Endothelial cell of umbilical vein (primary cell): ENCODE measurements around the gene AP4S1. TPM values are rescaled to one million over a fixed set of nuclear protein-coding genes. Genes with fewer than 3 reads are reported as not detected.

Experiments
- BruUV-seq: library from RNA; stranded (reverse); fragments of 400-500 nt; replicated peaks from 2 replicates; lab custom pipeline; 2021; lab: Mats Ljungman, UMichigan
- CTCF ChIA-PET: fragments of 300-600, 350-600 bp; sonication (Branson Sonifier 250); formaldehyde crosslinking; loops from one replicate; lab custom pipeline; 2021; ENCODE audit warnings: antibody characterized with exemption, inconsistent platforms; lab: Charles Lee
- POLR2A ChIA-PET: fragments of 300-600, 350-600 bp; sonication (Branson Sonifier 250); formaldehyde crosslinking; loops from one replicate; lab custom pipeline; 2021; ENCODE audit warnings: antibody characterized with exemption, inconsistent platforms; lab: Charles Lee
- DNase-seq: peaks from one replicate; pipeline ENCODE4 v3.0.0-alpha.2; 2011; ENCODE audit warnings: low read depth, low spot score
- FAIRE-seq: peaks from 2 replicates; lab custom pipeline; 2011; peaks lifted over from hg19 to GRCh38; lab: Jason Lieb, UNC
- H2AFZ ChIP-seq: 2 replicates; pipeline ENCODE4 v1.6.0; 2012; ENCODE audit warnings: low read depth, low read length, control low read depth, inconsistent platforms
- H3K27ac ChIP-seq: 2 replicates; pipeline ENCODE4 v1.5.1; 2011; ENCODE audit warnings: low read depth, mild to moderate bottlenecking, control low read depth, low read length, moderate library complexity; ENCODE audit not compliant: insufficient read depth
- H3K27me3 ChIP-seq, 2 experiments: 2 replicates each; pipeline versions ENCODE4 v1.6.0 to v1.6.1; 2011; ENCODE audit warnings: low read length in 2 of 2, mixed read lengths in 1 of 2; ENCODE audit not compliant: control insufficient read depth in 2 of 2, insufficient read depth in 2 of 2
- H3K36me3 ChIP-seq, 2 experiments: 2 replicates in 1 of 2; 3 replicates in 1 of 2; pipeline ENCODE4 v1.5.1; 2011; ENCODE audit warnings: low read length in 2 of 2, mild to moderate bottlenecking in 1 of 2, moderate library complexity in 1 of 2; ENCODE audit not compliant: control insufficient read depth in 2 of 2, insufficient read depth in 2 of 2; ENCODE audit errors: extremely low read depth in 1 of 2
- H3K4me1 ChIP-seq: 3 replicates; pipeline ENCODE4 v1.5.1; 2011; ENCODE audit warnings: mild to moderate bottlenecking, low read length; ENCODE audit not compliant: control insufficient read depth, insufficient read depth; ENCODE audit errors: extremely low read depth
- H3K4me2 ChIP-seq: 2 replicates; pipeline ENCODE4 v1.6.1; 2011; ENCODE audit warnings: low read length, control low read depth, mixed read lengths; ENCODE audit not compliant: insufficient read depth
- H3K4me3 ChIP-seq, 3 experiments: fragments of 200-600 bp in 1 of 3; sonication (generic), shearing (Covaris generic) in 1 of 3; replicated peaks in 1 of 3; 2 replicates each; pipeline ENCODE4 v1.5.1; 2011 to 2016; ENCODE audit warnings: control low read depth in 3 of 3, low read length in 3 of 3, mild to moderate bottlenecking in 2 of 3, inconsistent platforms in 1 of 3, low read depth in 1 of 3, moderate library complexity in 1 of 3; ENCODE audit not compliant: insufficient read depth in 1 of 3
- H3K79me2 ChIP-seq: 2 replicates; pipeline ENCODE4 v1.6.0; 2012; ENCODE audit warnings: low read length, inconsistent platforms; ENCODE audit not compliant: control insufficient read depth, insufficient read depth
- H3K9ac ChIP-seq: replicated peaks from 2 replicates; pipeline ENCODE3; 2011; ENCODE audit warnings: low read length, control low read depth; ENCODE audit not compliant: insufficient read depth; ENCODE audit errors: extremely low read depth
- H3K9me1 ChIP-seq: replicated peaks from 3 replicates; pipeline ENCODE4 v1.6.0; 2011; ENCODE audit warnings: mild to moderate bottlenecking, low read length; ENCODE audit not compliant: control insufficient read depth, insufficient read depth; ENCODE audit errors: extremely low read depth
- H3K9me3 ChIP-seq: replicated peaks from 2 replicates; pipeline ENCODE4 v1.5.1; 2012; ENCODE audit warnings: low read length, inconsistent platforms; ENCODE audit not compliant: control insufficient read depth, insufficient read depth
- H4K20me1 ChIP-seq: replicated peaks from 2 replicates; pipeline ENCODE3; 2011; ENCODE audit warnings: mild to moderate bottlenecking, low read length; ENCODE audit not compliant: control insufficient read depth, insufficient read depth; ENCODE audit errors: extremely low read depth
- EZH2 ChIP-seq: IDR thresholded peaks from 2 replicates; pipeline ENCODE4 v1.6.1; 2012; ENCODE audit warnings: borderline replicate concordance, low read depth, mild to moderate bottlenecking, moderate library complexity, low read length, inconsistent platforms; ENCODE audit not compliant: severe bottlenecking
- JUN ChIP-seq: IDR thresholded peaks from 2 replicates; pipeline ENCODE4 v1.6.1; 2011; ENCODE audit warnings: borderline replicate concordance, low read depth; ENCODE audit not compliant: insufficient read length, insufficient read depth
- MAX ChIP-seq: IDR thresholded peaks from 2 replicates; pipeline ENCODE4 v1.6.1; 2011; ENCODE audit not compliant: insufficient read depth, insufficient read length
- dilution Hi-C: fragments of 300-500 bp; cut with MboI; formaldehyde crosslinking; loops from one replicate; pipeline ENCODE4 v1.15.0; 2019; ENCODE audit warnings: low sequenced_read_pairs; ENCODE audit not compliant: extremely low pct_ligation_motif_present
- intact Hi-C: fragments of 100-400 bp; cut with micrococcal nuclease; formaldehyde crosslinking; loops from one replicate; pipeline ENCODE4 v1.10.0; 2022
- polyA plus RNA-seq, 4 experiments: library from polyadenylated mRNA; depleted of rRNA in 3 of 4; stranded (reverse) in 3 of 4; unstranded in 1 of 4; fragments of >200 nt; gene quantifications; 2 replicates each; pipeline versions ENCODE4 v1.2.1 to v1.2.3, GENCODE V29; 2011 to 2012; ENCODE audit warnings: missing spikeins in 1 of 4
- total RNA-seq: library from RNA; stranded (reverse); gene quantifications from 2 replicates; pipeline ENCODE4 v1.2.3, GENCODE V29; 2021
- TF ChIP-seq, protein P1 (sequence below), 2 donors: IDR thresholded peaks; 1 replicate in 1 of 2; 2 replicates in 1 of 2; pipeline ENCODE4 v1.5.1; 2011; ENCODE audit warnings: low read length in 2 of 2, mild to moderate bottlenecking in 2 of 2, moderate library complexity in 2 of 2, control low read depth in 1 of 2, inconsistent platforms in 1 of 2, low read depth in 1 of 2; ENCODE audit not compliant: insufficient read depth in 1 of 2; ENCODE audit errors: extremely low read depth in 1 of 2

Gene AP4S1
- total and polyA plus RNA-seq, 2 donors (not counting 3 experiments of a cell fraction or from before 2014, with no cell fraction given): 2.8 to 7.2 TPM

DNA sequence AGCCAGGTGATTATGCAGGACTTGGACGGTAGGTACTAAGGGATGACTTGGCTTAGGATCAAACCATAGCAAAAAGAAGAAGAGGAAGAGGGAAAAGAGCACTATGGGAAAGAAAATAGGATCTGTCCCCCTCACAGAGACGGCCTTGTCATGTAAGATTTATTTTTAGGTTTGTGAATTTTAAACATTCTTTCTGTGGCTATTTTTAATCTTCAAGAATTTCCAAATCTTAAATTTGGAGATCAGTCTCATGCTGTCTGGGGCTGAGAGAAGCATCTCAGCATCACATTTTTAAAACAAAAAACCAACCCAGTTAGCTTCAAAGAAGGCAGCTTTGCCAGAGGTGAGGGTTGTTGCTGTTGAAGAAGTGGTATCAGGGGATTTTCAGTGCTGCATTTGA, 53.3 kb downstream of the AP4S1 start:
- no peak for FAIRE-seq
- H3K27me3 ChIP-seq: no peaks in the 10 kb centered on the region
- H2AFZ ChIP-seq: no peak overlapping the region

More for the DNA sequence above, 53.3 kb downstream of the AP4S1 start:
- Histone ChIP-seq H3K4me2 (no peak overlapping the region), H4K20me1 (no peaks in the 10 kb centered on the region), H3K9me1 (no peaks in the 10 kb centered on the region), H3K79me2 (no peaks in the 10 kb centered on the region), H3K27ac (no peak overlapping the region), H3K9ac (no peak overlapping the region), H3K9me3 (no peaks in the 10 kb centered on the region), H3K4me1 (no peaks in the 10 kb centered on the region), H3K36me3 (no peaks in the 10 kb centered on the region), H3K4me3 (no peak overlapping the region)
- ChIA-PET CTCF (interaction anchor here (0.8 to 2.5 kb wide), 2 partner anchors 9 to 99 kb away, joined by 3 to 10 read pairs; no protein-coding TSS in a partner anchor), POLR2A (no interaction called here)
- no TSS peak for BruUV-seq
- no peak for DNase-seq
- dilution Hi-C loops: no loop called here
- intact Hi-C loops: loop anchor here (1.0 kb wide), 1 partner anchor 93 kb away; no protein-coding TSS in a partner anchor
- TF ChIP-seq EZH2 (no peak), JUN (no peak), MAX (no peak)
- TF ChIP-seq, protein P1, sequence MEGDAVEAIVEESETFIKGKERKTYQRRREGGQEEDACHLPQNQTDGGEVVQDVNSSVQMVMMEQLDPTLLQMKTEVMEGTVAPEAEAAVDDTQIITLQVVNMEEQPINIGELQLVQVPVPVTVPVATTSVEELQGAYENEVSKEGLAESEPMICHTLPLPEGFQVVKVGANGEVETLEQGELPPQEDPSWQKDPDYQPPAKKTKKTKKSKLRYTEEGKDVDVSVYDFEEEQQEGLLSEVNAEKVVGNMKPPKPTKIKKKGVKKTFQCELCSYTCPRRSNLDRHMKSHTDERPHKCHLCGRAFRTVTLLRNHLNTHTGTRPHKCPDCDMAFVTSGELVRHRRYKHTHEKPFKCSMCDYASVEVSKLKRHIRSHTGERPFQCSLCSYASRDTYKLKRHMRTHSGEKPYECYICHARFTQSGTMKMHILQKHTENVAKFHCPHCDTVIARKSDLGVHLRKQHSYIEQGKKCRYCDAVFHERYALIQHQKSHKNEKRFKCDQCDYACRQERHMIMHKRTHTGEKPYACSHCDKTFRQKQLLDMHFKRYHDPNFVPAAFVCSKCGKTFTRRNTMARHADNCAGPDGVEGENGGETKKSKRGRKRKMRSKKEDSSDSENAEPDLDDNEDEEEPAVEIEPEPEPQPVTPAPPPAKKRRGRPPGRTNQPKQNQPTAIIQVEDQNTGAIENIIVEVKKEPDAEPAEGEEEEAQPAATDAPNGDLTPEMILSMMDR (IDR thresholded peaks at IDR 0.05; ENCODE audit: extremely low read depth in 1 of 2, insufficient read depth in 1 of 2, low read depth in 1 of 2, low read length in 2 of 2): no peak
